Measurements from ENCODE around the gene AGRN. TPM values are rescaled to one million over a fixed set of nuclear protein-coding genes. Genes with fewer than 3 reads are reported as not detected.
"Not testable (repeated sequence)": the region's sequence is repeated elsewhere in the genome, so short reads cannot be mapped to it uniquely, and the experiment has no call there.

AGRN gene
- total RNA-seq, 1 experiment from 2014 or later, result 42.8 TPM

DNA sequence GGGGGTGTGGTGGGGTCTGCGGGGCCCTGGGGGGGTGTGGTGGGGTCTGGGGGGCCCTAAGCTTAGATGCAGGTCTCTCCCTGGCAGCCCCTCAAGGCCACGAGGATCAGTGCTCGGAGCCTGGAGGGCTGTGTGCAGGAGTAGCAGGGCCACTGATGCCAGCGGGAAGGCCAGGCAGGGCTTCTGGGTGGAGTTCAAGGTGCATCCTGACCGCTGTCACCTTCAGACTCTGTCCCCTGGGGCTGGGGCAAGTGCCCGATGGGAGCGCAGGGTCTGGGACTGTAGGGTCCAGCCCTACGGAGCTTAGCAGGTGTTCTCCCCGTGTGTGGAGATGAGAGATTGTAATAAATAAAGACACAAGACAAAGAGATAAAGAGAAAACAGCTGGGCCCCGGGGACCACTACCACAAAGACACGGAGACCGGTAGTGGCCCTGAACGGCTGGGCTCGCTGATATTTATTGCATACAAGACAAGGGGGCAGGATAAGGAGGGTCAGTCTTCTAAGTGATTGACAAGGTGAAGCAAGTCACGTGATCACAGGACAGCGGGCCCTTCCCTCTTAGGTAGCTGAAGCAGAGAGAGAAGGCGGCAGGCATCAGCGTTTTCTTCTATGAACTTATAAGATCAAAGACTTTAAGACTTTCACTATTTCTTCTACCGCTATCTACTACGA lies 45.5 kb downstream of the AGRN start:
- DNase-seq (ENCODE audit: low read depth), result no peak

DNA sequence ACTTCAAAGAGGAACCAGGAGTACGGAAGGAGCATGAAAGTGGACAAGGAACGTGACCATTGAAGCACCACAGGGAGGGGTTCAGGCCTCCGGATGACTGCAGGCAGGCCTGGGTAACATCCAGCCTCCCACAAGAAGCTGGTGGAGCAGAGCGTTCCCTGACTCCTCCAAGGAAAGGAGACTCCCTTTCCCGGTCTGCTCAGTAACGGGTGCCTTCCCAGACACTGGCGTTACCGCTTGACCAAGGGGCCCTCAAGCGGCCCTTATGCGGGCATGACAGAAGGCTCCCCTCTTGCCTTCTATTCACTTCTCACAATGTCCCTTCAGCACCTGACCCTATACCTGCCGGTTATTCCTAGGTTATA lies 46.0 kb downstream of the AGRN start:
- peak; percentile 45 for DNase-seq (ENCODE audit: low read depth)

GRCh38 chr1:1066403-1067283 lies 46.7 kb downstream of the AGRN start:
- DNase-seq (ENCODE audit: low read depth), result no peak

DNA sequence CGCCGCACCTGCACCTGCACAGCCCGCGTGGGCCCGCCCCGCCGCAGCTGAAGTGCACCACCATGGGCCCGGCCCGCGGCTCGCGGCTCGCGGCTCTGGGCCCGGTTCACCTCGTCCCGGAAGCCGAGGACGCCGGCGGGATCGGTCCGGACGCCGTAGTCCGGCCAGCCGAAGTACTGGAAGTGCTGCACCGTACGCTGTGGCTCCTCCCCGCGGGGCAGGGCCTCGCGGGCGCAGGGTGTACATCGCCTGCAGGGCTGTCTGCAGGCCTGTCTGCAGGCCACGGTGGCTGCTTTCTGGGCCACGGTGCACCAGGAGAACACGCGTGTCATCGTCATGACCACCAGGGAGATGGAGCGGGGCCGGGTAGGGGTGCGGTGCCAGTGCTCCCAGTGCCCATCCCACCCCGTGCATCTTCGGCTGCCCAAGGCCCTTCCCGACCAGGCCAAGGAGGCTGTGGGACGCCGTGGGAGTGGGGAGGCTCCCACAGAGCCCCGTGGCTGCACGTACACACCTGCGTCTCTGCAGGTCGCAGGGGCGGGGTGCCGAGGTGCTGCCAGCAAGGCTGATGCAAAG lies 47.5 kb downstream of the AGRN start:
- DNase-seq (ENCODE audit: low read depth), result no peak

DNA sequence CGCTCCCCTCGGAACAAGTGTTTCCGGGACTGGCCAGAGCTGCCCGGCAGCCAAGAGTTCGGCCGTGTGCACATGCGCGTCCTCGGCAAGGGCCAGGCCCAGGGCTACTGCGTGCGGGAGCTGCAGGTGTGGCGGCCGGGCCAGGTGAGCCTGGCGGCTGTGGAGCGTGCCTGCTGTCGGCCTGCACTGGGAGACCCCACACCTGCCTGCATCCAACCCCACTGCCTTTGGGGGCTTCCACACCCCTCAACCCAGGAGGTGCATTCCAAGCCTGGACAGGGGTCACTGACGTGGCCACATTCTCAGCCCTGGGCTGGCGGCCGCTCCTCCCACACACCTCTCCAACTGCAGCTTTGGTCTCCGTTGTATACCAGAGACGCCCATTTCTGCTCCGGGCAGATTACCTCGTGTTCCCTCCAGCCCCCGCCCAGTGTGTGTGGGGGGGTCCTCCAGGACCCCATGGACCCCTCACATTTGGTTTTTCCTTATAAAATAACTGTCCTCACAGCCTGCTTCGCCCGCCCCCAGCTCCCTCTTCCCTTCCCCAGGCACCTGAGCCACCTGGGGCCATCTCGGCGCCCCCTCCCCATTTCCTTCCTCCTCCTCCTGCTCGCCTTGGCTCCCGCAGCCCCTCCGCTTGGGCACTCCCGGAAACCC lies 48.1 kb downstream of the AGRN start:
- no peak for DNase-seq (ENCODE audit: low read depth)

DNA sequence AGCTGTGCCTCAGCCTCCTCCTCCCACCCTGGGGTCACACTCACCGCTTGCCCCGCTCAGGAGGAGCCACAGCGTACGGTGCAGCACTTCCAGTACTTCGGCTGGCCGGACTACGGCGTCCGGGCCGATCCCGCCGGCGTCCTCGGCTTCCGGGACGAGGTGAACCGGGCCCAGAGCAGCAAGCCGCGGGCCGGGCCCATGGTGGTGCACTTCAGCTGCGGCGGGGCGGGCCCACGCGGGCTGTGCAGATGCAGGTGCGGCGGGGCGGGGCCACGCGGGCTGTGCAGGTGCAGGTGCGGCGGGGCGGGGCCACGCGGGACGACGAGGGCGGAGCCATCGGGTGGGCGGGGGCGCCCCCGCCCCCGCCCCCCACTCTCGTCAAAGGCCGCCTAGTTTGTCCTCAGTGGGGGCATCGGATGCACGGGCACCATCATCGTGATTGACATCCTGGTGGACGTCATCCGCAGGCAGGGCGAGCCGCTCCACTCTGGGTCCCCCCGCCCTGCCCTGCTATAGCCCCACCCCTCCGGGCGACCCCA lies 48.7 kb downstream of the AGRN start:
- no peak for DNase-seq (ENCODE audit: low read depth)

- peak; percentile 20 for DNase-seq (ENCODE audit: low read depth)
These were observed 49.3 kb downstream of the AGRN start for GRCh38 chr1:1069056-1069710.

DNA sequence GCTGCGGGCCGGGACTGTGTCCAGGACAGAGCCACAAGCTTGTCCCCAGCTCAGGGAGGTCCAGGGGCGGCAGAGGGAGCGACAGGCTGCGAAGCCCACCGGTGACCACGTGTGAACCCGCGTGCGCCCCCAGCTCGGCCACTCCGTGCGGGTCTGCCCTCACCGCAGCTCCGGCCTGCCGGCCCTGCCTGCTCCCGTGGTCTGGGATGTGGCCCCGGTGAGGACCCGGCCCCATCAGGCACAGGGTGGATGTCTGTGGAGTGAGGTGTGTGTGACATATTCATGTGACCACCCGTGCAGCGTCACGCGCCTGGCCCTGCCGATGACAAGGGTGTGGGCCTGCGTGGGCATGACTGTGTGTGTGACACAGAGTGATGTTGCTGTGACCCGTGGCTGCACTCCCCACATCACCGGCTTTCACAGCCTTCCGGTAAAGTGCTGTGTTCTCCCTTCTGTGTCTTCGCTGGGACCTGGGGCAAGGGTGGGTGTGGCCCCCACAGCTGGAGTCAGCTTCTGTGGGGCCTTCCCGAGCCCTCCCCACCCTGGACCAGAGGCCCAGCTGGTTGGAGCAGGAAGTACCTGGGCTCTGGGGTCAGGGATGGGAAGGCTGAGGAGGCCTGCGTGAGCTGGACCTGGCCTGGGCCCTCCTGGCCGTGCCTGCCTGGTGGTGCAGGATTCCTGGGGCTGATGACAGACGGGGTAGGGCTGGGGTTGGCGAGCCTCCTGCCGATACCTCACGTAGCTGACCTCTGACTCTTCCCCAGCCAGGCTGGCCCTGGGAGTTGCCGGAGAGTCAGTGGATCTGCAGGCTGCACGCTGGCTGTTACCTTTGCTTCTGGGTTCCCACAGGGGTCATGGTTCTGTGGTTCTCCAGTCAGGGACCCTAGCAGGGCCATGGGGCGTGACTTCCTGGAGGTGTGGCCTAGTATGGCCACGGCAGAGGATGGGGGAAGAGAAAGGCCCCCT lies 50.1 kb downstream of the AGRN start:
- DNase-seq (ENCODE audit: low read depth), result no peak

- no peak for DNase-seq (ENCODE audit: low read depth)
These were observed 51.8 kb downstream of the AGRN start for GRCh38 chr1:1071486-1072298.

DNA sequence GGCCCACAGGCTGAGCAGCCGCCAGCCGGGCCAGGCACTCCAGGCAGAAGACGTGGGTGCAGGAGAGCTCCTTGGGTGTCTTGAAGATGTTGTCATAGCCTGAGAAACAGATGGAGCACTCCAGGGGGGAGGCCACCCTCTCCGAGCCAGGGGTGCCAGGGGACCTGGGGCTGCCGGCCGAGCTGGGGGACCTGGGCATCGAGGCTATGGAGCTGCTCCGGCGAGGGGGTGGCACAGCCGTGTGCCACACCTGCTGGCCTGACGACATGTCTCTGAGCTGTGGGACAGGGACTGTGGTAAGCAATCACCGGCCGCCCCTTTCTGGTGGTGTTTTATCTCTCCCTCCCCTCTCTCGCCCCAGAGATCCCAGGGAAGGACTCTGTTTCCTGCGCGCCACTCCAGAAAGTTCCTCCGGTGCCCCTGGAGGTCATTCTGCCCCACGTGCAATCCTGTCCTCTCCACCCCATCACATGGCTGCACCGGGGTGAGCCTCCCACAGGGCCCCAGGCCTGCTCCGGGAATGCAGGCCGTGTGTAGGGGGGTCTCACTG lies 52.5 kb downstream of the AGRN start:
- DNase-seq (ENCODE audit: low read depth), result no peak

DNA sequence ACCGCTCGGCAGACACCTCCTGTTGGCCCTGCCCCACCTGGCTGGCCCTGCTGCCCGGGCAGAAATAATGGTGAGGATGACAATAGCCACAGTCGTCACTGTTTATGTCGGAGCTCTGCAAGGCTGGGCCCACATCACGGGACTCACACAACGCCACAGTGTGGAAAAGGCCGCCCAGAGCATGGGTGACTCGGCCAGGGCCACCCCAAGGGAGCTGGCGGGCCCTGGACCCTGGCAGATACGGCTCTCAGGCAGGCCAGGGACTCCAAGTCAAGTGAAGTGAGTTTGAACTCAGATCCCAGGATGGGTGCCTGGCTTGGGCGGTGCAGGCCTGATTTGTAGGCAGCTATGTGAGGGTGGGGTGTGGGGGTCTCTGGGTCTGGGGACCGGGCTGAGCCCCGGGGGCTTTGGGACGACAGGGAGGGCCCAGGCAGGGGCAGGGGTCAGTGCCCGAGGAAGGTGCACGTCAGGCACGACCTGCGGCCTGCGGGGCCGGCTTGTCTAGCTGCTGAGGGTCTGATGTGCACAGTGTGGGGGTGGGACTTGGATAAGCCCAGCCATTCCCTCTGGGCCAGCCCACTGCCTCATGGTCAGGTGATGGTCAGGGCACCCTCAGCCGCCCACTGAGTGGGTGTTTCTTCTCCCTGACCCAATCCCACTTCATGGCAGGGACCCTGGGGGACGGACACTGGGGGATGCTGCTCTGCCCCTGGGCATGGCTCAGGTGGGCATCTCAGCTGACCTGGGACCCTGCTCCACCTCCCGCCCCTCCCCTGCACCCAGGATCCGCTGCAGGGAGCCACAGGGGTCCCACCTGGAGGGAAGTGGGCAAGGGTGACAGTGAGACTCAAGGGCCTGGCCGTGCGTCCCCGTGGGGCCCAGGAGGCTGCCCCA lies 53.2 kb downstream of the AGRN start:
- no peak for DNase-seq (ENCODE audit: low read depth)

DNA sequence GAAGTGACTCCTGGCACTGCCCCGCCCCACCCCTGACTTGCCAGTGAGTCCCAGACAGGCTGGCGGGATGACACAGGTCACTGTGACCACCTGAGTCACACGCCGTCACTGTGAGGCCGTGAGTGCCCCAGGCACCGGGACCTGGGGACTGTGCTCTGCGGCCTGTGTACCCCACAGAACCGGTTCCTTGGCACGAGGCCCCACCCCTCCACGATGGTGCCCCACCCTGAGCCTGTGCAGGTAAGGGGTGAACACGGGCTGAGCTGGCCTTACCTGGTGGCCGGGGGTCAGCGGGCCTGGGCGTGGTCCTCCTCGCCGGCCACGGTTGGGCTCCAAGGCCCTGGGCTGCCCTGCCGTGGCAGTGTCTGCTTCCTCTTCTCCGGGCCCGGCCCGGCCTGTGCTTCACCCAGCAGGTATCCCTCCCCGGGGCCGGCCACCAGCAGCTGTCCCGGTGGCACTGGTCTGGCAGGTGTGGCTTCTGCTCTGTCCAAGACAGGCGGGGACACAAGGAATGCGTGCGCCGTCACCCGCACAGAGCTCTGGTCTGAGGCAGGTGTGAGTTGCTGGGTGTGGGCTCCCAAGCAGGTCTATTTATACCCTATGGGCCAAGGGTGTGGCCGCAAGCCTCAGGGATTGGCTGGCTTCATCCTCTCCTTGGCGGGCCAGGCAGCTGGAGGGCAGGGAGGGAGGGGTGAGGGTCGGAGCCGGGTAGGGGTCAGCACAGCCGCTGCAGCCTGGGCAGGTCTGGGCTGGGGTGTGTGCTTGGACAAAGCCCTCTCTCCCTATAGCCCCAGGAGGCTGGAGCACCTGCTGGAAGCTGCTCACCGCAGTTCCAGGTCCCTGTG lies 54.0 kb downstream of the AGRN start, which contains the start of gene RNF223:
TSS of gene RNF223 (minus strand) at position 564 of the 845 bp plus-strand sequence. CDS start 1,740 bp downstream, outside the sequence.
- no peak for DNase-seq (ENCODE audit: low read depth)

GRCh38 chr1:1074631-1075147 lies 54.8 kb downstream of the AGRN start:
- no peak for DNase-seq (ENCODE audit: low read depth)

DNA sequence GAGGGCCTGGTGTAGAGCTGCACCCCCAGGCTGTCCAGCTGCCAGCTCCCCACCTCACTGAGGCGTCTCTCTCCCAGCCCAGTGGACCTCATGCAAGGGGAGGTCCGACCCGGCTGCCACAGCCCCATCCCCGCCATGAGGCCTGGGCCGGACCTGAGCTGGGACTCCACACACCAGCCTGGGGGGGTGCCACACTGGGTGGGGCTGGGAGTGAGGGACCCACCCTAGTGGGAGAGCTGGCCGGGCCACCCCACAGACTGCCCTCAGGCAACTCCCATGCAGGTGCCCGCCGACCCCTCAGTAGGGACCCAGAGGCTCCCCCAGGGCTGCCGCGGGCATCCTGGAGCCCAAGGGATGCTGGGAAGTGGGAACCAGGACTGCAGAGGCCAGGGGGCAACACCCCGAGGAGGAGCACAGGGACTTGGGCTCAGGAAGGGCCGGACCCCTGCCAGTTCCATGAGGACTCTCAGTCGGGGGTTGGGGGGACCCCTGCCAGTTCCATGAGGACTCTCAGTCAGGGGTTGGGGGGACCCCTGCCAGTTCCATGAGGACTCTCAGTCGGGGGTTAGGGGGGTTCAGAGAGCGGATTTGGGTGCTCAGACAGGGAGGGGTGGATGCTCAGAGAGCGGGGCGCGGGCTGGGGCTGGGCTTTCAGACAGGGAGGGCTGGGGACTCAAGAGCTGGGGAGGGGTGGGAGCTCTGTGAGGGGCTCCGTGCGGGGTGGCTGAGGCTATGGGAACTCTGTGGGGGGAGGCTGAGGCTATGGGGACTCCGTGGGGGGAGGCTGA lies 55.4 kb downstream of the AGRN start:
- no peak for DNase-seq (ENCODE audit: low read depth)

- not testable (repeated sequence) for DNase-seq (ENCODE audit: low read depth)
These were observed 57.5 kb downstream of the AGRN start for GRCh38 chr1:1077396-1077795.

Data from RPMI7951 (cell line).